AG08395 (cell line): ENCODE results near the gene CDHR2.
A peak's percentile ranks its signal among the peaks of the same experiment; 100 is the strongest.

ENCODE experiments used
- DNase-seq: peaks from one replicate; pipeline ENCODE4 v3.0.0; 2012; ENCODE audit warnings: mixed read lengths, low spot score

CDHR2 gene

DNA sequence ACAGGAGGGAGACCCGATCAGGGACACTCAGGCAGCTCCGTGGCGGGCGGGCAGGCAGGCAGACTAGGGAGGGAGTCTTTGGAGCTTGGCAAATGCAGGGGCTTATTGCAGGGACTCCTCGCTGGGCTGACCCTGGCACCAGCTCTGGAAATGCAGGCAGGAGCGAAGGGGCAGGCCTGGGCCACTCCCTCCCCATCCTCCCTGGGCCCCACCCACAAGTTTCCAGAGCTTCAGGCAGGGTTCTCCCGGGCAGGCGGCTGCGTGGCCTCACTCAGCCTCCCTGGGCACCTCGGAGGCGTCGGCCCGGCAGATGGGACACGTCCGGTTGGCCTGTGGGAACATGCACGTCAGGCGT, 20.4 kb upstream of the CDHR2 start:
- no peak for DNase-seq

- no peak for DNase-seq
Observed at GRCh38 chr5:176529116-176529740, 19.9 kb upstream of the CDHR2 start.

- no peak for DNase-seq
Observed at GRCh38 chr5:176529741-176530141, 19.4 kb upstream of the CDHR2 start.

GRCh38 chr5:176530393-176530982, 18.7 kb upstream of the CDHR2 start:
- DNase-seq: no peak

DNA sequence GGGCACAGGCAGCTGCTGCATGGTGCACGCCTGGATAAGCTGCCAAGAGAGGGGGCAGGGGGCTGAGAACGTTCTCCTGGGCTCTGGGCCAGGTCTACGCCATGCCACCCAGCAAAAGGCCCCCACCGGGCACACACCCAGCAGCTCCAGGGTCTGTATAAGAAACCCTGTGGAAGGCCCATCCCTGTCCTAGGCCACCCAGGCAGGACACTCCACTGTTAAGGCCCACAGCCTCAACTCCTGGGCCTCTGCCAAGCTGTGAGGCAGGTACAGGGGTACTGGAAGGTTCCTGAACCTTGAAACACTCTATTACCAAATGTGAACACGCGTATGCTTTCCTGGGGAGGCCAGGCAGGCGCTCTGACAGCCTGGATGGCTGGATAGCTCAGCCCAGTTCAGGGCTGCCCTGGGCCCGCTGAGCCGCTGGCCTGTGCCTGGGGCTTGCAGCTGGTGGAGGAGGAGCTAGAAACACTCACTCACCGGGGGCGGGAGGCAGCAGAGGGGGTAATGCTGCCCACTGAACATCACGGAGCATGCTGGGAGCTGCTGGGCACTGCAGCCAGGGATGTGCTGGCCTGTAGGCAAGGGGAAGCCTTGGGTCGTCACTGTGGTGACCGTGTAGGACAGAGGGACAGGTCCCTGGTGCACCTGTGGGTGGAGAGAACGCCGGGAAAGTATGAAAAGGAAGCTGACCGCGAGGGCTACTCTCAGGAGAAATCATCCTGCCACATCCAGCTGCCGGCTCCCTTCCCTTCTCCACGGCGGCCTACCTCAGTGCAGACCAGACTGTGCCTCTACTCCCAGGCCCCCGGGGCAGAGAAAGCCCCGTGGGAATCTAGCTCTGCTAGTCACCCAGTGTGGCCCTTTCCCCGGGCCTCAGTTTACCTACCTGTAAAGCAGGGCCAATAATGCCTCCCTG, 17.9 kb upstream of the CDHR2 start:
- DNase-seq: no peak

DNA sequence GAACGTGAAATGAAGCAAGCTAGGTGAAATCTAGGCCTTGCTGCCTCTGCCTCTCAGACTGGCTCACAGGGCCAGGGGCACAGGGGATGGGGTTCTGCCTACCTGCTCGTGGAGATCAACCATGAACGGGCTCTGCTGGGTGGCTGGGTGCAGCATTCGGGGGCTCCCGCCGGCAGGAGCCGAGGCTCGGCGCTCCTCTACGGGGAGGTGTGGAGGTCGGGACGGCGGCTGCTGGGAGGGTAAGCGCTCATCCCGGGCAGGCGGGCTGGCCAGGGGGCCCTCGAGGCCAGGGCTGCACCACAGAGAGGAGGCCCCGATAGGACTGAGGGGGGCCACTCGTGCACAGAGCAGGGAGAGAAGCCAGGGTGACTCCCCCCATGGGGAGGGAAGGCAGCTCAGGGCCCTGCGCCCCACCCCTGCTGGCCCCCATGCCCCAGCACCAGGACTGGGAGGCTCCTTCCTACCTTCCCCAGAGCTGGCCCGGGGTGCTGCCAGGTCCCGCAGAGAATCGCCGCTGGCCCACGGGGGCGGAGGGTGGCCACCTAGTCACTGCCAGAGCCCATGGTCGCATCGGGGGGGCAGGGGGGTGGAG, 17.1 kb upstream of the CDHR2 start:
- DNase-seq: no peak

DNA sequence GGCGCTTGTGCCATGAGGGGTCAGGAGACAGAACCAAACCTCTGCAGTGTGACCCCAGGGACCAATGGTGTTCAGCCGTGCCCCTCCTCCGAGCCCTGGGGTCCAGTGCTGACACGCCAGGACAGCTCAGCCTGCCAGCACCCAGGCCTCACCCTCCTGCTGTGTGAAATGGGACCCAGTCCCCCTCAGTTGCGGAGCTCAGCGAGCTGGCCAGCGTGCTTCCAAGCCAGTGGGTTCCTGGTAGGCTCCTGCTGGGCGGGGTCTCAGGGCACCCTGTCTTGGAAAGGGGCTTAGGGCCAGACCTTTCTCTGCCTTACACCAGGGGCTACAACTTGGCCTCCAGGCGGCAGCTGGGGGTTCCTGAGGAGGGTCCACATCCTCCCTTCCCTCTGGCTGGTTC, 16.3 kb upstream of the CDHR2 start:
- no peak for DNase-seq

DNA sequence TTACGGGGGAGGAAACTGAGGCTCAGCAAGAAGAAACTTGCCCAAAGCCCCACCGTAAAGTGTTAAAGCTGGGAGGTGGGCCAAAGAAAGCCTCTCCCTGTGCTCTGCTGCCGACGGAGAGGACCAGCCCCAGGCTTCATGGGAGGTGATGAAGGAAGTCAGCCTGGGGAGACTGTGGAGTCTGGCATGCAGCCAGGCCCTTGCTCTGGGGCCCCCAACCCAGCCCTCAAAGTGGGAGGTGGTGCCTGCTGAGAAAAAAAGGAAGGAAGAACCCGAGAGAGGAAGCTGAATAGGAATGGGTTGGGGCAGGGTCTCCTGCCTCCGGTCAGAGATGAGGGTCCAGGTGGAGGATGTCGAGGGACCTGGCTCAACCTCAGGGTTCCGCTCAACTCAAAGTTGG, 15.8 kb upstream of the CDHR2 start:
- DNase-seq: no peak

DNA sequence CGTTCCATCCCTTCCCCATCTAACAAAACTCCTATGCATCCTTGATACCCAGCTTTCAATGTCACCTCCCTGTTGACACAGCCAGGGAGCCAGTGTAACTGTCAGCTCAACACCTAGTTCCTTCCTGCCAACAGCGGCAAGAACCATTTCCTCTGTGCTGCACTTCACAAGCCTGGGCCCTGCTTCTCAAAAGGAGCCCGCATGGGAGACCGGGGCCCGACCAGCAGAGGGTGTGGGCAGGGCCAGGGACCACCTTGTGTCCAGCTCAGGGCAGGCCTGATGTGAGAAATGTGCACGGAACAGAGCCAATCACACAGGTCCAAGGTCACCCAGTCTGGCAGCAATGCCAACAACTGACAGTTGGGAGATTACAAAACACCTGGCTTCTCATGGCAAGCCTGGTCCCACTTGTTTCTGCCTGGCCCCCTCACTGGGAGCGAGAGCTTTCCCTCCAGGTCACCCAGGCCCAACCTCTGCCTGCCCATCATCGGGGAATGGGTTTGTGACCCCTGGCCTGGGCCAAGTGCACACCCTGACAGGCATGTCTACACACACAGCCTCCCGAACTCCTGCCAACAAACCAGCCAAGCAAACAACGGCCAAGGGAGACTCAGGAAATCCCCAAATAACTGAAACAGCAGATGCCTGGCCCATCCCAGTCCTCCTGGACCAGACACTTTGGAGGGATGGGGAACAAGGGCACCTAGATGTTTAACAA, 15.1 kb upstream of the CDHR2 start:
- DNase-seq: no peak

DNA sequence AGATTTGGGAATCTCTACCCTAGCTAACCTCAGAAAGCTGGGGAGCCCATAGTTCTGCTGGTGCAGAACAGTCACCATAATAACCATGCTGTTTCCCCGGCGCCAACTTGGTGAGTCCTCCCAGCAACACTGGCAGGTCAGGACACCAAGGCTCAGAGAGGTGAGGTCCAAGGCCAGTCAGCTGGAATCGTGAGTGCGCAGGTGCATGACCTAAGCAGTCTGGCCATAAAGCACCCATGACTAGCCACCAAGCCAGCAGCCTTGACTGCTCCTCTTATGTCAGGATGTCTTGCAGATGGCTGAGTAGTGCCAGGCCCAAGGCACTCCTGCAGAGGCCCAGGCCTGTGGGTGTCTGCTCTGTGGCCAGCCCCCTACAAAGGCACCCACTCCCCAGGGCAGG, 14.5 kb upstream of the CDHR2 start:
- no peak for DNase-seq

DNA sequence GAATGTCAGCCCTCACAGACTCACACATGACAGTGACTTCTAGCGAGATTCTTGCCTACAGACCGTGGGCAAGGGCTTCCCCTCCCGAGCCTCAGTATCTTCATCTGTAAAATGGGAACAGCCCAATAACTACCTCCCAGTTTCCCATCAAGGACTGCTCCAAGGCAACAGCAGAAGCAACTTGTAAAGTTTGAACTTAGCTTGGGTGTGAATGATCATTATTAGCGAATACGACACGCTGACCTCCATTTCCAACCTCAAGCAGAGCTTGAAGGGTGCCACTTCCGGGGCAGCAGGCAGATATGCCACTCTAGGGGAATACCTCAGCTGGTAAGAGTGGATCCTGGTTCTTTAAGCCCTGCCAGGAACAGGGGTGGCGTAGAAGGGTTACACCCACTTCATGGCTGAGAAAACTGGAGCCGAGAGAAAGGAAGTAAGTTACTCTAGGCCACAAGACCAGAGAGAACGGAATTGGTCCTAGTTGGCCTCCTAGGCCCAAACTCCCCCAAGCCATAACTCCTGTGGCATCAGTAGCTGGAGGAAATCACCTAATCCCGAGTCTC, 14.0 kb upstream of the CDHR2 start:
- DNase-seq: peak; percentile 33

GRCh38 chr5:176535664-176536131, 13.4 kb upstream of the CDHR2 start:
- no peak for DNase-seq

DNA sequence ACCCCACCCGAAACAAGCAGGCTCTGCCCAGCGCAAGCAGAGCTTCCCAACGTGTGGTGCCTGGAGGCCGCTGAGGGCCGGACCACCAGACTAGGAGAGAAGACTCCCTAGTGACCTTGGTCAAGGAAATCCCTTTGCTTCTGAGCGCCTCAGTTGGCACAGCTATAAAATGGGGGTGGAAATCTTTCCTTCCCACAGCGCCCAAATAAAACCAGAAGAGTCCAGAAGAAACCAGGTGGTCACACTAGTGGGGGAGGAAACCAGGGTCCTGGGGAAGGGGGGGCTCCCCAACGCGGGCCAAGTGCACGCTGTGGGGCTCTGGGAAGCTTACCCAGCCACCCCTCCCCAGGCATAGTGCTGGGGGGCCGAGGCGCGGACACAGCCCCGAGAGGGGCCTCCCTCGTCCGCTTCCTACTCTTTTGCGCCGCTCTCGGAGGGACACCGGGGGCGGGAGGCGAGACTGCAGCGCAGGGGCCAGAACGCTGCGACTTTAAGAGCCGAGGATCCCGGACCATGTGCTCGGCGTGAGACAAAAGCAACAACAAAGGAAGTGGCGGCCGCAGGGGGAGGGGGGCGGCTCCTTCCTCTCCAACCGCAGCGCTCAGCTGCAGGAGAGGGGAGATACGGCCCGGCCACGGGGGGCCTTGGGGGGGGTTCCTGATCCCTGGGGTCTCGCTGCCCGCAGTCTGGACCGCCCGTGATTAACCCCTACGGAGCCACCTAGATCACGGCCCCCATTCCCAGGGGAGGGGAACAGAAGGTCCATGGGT, 12.8 kb upstream of the CDHR2 start:
- peak; percentile 78 for DNase-seq

DNA sequence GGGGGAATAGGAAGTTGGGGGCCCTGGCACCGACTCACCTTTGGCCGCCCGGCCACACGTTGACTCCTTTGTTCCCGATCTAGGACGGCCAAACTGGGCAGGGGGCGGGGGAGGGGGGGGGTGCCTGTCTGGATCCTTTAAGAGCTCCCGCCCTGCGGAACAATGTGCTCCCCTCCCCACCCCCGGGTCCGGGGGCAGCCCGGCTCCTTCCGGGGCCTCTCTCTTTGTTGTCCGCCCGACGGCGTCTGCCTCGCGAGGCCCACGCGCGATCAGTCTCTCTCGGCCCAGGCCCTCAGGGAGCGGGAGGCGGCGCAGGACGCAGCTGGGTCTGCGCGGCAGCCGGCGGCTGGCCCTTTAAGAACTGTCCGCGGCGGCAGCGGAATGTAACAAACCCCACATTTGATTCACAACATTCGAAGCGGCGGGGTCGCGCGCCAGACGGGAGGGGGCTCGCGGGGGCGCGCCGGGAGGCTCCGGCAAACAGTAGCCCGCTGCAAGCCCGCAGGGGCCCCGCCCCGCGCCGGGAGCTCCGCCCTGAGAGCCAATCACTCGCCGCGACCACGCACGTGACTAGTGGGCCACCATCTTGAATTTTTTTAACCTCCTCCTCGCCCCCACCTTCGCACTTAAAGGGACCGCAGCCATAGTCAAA, 12.1 kb upstream of the CDHR2 start, which contains the start of gene RNF44:
RNF44 (minus strand) TSS at position 501 of the 652 bp plus-strand sequence. CDS start 4,930 bp downstream, outside the sequence.
- peak; percentile 97 for DNase-seq

GRCh38 chr5:176537554-176538229, 11.4 kb upstream of the CDHR2 start:
- DNase-seq: peak; percentile 97

- no peak for DNase-seq
Observed at GRCh38 chr5:176538230-176538988, 10.7 kb upstream of the CDHR2 start.

DNA sequence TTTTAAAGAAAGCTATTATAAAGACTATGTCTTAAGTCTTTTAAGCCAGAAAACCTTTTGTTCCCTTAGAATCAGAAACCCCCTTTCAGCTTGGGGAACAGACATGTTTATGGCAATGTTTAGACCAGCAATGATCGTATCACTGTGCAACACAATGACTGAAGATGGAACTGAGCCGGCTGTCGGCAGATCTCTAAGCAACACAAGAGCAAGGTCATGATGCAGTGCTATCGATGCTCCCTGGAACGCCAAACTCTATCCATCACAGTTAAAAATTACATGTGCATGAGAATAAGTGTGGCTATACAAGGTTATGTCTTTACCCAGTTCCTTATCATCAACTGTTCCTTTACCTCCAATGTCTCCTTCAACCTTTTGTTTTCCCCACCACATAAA, 10.2 kb upstream of the CDHR2 start:
- DNase-seq: no peak

DNA sequence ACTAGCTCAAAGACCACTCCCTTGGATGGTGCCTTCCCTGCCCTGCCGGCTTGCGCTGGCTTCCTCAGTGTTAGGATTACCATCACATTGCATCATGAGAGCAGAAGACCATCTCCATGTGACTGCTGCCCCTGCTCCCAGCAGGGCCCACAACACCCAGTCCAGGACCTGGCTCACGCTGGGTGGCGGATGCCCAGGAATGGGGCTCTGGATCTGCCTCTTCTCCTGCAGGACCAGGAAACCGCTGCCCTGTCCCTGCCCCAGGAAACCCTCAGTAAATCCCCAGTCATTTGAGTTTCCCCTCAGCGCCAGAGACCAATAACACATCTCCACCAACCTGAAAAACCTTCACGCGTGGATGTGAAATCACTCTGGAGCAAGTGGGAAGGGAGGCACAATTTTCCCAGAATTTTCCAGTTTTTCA, 8.7 kb upstream of the CDHR2 start:
- DNase-seq: no peak

- no peak for DNase-seq
Observed at GRCh38 chr5:176540956-176541337, 8.2 kb upstream of the CDHR2 start.
